Activated CD4-positive, CD25-positive, alpha-beta regulatory T cell treated with anti-CD3 and anti-CD28 coated beads, Interleukin-2, amount 50 U/mL, for 24 hours (primary cell): ENCODE measurements around the gene PTPDC1.
"Not testable (repeated sequence)": the region's sequence is repeated elsewhere in the genome, so short reads cannot be mapped to it uniquely, and the experiment has no call there.

ENCODE experiments used
- ATAC-seq, 2 donors: fragments of 150-1000 bp; cut with Tn5 transposase; one replicate each; pipeline ENCODE4 v1.10.0; 2021; ENCODE audit warnings: mild to moderate bottlenecking in 1 of 2, moderate library complexity in 1 of 2

PTPDC1 gene

GRCh38 chr9:94094219-94095145, 10.2 kb downstream of the PTPDC1 start:
- not testable (repeated sequence) for ATAC-seq

GRCh38 chr9:94096819-94097577, 12.7 kb downstream of the PTPDC1 start:
- no peak for ATAC-seq

DNA sequence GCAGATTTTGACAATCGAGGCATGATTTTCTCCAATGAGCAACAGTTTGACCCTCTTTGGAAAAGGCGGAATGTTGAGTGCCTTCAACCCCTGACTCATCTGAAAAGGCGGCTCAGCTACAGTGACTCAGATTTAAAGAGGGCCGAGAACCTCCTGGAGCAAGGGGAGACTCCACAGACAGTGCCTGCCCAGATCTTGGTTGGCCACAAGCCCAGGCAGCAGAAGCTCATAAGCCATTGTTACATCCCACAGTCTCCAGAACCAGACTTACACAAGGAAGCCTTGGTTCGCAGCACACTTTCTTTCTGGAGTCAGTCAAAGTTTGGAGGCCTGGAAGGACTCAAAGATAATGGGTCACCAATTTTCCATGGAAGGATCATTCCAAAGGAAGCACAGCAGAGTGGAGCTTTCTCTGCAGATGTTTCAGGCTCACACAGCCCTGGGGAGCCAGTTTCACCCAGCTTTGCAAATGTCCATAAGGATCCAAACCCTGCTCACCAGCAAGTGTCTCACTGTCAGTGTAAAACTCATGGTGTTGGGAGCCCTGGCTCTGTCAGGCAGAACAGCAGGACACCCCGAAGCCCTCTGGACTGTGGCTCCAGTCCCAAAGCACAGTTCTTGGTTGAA, 13.6 kb downstream of the PTPDC1 start:
- ATAC-seq = no peak

DNA sequence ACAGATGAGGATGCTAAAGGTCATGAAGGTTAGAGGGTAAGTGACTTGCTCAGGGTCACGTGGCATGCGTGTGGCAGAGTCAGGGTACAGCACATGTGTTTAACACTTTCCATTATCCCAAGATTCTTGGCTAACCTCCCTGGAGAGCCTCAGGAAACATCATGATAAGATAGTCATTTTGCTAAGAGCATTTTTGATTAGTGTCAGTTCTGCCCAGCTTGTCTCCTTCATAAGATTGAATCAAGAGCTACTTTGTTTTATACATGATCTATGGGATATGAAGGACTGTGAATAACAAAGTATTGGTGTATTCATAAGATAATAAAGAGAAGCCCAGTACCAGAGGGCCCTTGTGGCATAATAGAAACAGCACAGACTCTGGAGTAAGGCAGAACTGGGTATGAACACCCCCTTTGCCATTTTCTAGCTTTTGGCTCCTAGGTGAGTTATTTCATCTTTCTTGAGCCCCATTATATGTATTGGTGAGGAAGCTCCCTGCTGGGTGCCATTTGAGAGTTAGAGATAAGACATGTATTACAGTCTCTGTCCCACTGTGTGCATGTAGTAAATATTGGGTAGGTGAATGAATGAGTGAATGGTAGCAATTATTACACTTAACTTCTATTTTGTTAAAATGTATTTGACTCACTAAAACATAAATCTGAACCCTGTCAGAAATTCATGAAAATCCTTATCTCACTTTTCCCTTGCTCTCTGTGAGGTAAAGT, 16.1 kb downstream of the PTPDC1 start:
- ATAC-seq = no peak

DNA sequence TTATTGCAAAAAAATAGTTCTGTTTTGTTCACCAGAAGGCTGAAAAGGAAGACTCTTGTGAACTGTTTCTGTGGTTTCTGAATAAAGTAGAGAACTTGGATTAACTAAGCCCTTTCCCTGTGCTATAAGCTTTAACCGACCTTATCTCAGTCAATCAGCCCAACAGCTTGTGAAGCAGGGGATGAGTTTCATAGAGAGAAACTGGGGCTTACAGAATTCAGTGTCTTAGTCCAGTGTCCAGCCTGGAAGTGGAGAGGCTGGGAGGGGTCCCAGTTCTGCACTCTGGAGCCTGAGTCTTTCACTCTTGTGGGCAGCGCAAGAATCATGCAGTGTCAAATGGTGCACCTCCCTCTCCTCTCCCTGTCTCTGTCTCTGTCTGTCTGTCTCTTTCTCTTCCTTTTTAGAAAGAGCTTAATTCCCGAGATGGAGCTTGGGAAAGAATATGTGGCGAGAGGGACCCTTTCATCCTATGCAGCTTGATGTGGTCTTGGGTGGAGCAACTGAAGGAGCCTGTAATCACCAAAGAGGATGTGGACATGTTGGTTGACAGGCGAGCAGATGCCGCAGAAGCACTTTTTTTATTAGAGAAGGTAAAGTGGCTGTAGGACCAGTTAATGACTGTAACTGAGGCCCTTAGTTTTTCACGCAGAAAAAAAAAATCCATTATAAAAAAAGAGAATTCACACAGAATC, 17.0 kb downstream of the PTPDC1 start:
- ATAC-seq = no peak

GRCh38 chr9:94108584-94108983, 24.3 kb downstream of the PTPDC1 start:
- no peak for ATAC-seq

- ATAC-seq = no peak
Observed at GRCh38 chr9:94110821-94111252, 26.6 kb downstream of the PTPDC1 start.

DNA sequence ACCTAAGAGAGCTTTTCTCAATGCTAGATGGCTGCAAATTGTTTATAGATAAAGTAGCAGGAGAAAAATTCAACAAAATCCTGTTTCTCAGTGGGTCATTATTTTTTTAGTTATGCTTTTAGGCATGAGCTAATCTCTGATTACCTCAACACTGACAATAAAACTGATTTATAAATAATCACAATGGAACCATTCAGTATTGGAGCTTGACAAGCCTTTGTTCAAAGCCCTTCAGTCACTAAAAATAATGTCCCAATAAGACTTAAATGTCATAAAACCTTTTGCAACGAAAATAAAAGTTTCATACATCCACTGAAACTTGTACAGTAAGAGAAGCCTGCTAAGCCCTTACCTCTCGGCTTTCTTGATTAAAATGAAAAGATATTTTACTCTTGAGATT, 27.2 kb downstream of the PTPDC1 start:
- ATAC-seq = no peak

DNA sequence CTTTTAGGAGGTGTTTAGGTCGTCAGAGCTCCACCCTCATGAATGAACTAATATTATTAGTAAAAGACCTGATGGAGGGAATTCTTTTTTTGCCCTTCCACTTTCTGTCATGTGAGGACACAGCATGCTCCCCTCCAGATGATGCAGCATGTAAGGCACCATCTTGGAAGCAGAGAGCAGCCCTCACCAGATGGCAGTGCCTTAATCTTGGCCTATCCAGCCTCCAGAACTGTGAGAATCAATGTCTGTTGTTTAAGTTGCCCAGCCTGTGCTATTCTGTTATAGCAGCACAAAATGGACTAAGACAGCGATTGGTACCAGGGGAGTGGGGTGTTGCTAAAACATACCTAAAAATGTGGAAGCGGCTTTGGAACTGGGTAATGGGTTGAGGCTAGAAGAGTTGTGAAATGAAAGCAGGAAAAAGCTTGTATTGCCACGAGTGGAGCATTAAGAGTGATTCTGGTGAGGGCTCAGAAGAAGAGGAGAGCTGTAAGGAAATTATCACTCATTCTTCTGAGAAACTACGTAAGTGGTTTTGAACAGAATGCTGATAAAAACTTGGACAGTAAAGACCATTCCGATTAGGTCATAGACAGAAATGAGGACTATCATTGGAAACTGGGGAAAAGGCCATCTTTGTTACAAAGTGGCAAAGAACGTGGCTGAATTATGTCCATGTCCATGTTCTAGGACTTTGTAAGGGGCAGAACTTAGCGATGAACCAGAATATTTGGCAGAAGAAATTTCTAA, 28.6 kb downstream of the PTPDC1 start:
- ATAC-seq = no peak

GRCh38 chr9:94120088-94120487, 35.8 kb downstream of the PTPDC1 start:
- not testable (repeated sequence) for ATAC-seq

DNA sequence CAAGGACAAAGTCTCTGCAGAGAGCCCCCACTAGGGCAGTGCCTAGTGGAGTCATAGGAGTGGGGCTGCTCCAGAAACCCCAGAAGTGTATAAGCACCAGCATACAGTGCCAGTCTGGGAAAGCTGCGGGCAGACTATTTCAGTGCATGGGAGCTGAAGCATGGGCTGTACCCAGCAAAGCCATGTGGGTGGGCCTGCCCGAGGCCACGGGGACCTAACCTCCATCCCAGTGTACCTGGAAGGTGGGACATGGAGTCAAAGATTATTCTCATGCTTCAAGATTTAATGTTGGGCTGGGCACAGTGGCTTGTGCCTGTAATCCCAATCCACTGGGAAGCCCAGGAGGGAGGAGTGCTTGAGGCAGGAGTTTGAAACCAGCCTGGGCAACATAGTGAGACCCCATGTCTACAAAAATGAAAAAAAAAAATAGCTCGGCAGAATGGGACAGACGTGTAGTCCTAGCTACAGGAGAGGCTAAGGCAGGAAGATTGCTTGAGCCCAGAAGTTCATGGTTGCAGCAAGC, 36.7 kb downstream of the PTPDC1 start:
- no peak for ATAC-seq

GRCh38 chr9:94126844-94127243, 42.6 kb downstream of the PTPDC1 start:
- no peak for ATAC-seq

GRCh38 chr9:94127806-94128205, 43.5 kb downstream of the PTPDC1 start:
- ATAC-seq = no peak

DNA sequence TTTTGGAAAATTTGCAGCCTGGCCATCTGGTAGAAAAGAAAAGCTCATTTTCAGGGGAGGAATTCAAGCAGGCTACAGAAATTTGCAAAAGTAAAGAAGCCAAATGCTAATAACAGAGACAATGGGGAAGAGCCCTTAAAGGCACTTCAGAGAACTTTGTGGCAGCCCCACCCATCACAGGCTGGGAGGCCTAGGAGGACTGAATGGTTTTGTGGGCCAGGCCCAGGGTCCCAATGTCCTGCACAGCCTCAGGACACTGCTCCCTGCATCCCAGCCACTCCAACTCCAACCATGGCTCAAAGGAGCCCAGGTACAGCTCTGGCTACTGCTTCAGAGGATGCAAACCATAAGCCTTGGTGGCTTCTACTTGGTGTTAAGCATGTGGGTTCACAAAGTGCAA, 44.3 kb downstream of the PTPDC1 start:
- no peak for ATAC-seq

- ATAC-seq = no peak
Observed at GRCh38 chr9:94134629-94135028, 50.4 kb downstream of the PTPDC1 start.

DNA sequence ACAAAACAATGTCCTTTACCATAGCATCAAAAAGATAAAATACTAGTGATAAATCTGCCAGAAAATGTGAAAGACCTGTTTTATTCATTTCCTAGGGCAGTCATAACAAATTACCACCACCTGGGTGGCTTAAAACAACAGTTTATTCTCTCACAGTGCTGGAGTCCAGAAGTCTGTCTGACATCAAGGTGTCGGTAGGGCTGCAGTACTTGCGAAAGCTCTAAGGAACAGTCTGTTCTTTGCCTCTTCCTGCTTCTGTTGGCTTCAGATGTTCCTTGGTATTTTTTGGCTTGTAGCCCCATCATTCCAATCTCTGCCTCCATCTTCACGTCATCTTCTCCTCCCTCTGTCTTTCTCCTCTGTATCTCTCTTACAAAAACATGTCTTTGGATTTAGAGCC, 51.0 kb downstream of the PTPDC1 start:
- ATAC-seq = no peak

DNA sequence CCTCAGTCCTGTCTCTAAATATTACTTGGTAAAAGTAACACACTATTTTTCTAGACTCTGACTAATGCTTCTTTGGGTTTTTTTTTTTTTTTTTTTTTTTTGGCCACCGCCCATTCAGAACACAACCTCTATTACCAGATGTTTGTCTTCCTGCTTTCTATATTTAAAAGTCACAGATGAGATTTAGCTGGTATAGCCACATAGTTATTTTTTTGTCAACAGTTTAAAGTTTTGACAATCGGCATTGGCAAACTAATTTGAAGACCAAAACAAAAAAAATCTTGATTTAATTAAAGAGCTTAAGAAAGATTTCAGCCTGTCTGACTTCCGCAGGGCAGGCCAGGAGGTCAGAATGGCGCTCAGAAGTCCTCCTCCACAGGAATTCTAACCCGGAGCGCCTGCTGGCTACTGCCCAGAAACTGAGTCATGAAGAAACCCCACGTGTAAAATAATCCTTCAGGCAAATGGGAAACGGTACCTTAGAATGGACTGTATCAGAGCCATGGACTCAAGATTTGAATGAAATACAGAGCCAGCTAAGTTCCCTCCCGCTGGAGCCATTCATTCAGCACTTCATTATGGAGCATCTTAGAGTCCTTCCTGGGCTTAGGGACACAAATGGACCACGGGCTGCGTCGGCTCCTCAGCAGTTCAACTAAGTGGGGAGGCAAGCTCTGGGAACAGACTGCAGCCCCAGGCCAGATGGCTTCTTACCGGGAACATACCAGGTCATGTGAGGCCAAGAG, 55.6 kb downstream of the PTPDC1 start:
- no peak for ATAC-seq

DNA sequence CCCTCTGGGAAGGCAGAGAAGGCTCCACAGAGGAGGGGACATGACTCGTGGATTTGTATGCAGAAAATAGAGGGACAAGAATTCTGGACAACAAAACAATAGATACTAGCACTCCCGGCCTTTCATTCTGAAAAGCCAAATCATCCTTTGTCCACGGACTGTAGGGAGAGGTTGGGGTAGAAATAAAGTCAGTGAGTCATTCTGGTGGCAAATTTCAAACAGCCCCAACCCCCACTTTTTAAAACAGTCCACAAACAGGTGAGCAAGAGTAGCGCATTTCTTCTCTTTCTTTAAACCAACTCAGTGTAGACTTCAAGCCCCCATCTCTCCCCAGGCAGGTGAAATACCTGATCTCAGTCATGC, 56.1 kb downstream of the PTPDC1 start:
- no peak for ATAC-seq

DNA sequence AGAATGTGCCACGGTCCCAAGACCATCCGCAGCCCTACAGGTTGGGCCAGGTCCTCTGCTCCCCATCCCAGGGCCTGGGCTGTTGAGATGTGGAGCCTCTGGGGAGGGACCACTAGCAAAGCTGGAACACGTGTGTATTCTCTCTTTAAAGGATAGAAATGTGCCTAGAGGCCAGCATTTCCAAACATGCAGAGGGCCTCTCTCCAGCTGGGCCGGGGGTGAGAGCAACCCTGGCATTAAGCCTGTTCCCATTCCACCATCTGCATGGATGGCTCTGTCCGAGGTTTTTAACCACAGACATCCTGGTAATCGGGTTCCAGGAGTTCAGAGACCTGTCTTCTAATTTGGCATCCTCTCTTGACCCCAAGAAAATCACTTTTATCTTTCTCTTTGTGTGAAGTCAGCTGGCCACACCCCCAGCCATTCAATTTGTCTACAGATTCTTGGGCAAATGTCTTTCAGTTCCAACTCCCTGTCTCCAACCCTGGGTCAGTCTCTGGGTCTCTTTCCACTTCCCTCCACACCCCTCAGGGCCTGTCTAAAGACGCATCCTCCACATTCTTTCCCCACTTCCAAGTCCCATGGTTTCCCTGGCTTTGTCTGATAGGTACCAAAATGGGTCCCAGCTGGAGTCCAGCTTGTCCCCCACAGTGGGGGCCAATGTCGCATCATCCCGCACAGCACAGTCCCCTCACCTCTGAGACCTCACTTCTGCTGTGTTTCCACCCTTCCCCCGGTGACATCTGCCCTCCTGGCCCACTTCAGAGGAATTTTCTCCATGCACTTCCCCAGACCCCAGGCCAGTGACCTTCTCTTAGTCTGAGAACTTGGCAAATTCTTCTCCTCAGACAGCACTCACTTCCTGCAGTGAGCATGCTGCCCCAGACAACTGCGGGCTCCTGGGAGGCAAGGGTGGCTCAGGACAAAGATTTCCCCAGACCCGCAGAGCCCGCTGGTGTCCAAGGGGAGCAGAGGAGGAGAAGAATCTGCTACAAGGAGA, 56.8 kb downstream of the PTPDC1 start:
- ATAC-seq = no peak
